Measurements from ENCODE around the gene DGCR2.

DNA sequence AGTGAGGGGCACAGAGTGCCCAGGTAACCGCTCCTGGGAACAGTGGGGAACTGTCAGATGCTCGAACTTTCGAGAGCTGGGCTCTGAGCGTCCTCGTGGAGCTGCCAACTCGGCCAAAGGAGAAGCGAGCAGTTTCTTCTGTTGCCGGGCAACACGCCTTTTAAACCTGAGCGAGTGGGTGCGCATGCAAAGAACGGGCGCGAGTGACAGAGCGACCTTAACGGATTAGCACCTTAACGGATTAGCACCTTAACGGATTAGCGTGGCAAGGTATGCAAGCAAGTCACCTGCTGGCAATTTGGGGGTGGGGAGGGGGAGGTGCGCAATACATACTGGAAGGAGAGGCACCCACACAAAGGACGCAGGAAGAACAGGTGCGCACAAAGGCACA lies 124.3 kb downstream of the DGCR2 start:
- TF ChIP-seq, protein P1, sequence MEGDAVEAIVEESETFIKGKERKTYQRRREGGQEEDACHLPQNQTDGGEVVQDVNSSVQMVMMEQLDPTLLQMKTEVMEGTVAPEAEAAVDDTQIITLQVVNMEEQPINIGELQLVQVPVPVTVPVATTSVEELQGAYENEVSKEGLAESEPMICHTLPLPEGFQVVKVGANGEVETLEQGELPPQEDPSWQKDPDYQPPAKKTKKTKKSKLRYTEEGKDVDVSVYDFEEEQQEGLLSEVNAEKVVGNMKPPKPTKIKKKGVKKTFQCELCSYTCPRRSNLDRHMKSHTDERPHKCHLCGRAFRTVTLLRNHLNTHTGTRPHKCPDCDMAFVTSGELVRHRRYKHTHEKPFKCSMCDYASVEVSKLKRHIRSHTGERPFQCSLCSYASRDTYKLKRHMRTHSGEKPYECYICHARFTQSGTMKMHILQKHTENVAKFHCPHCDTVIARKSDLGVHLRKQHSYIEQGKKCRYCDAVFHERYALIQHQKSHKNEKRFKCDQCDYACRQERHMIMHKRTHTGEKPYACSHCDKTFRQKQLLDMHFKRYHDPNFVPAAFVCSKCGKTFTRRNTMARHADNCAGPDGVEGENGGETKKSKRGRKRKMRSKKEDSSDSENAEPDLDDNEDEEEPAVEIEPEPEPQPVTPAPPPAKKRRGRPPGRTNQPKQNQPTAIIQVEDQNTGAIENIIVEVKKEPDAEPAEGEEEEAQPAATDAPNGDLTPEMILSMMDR (IDR thresholded peaks at IDR 0.05), result no peak
- TF ChIP-seq POLR2A (IDR thresholded peaks at IDR 0.05), result no peak
